DMS 273 (cell line): ENCODE results near the gene GIPC3.
"Not testable (repeated sequence)": the region's sequence is repeated elsewhere in the genome, so short reads cannot be mapped to it uniquely, and the experiment has no call there.

Experiments
- DNase-seq: peaks from one replicate; lab custom pipeline; 2025; ENCODE audit not compliant: unreplicated experiment; lab: John Stamatoyannopoulos, UW

The GIPC3 gene

GRCh38 chr19:3575949-3576673 is 9.2 kb upstream of the GIPC3 start:
- DNase-seq: no peak

GRCh38 chr19:3576696-3577443 is 8.4 kb upstream of the GIPC3 start:
- no peak for DNase-seq

- no peak for DNase-seq
These were observed 7.4 kb upstream of the GIPC3 start for GRCh38 chr19:3577723-3578344.

GRCh38 chr19:3578390-3578789 is 6.9 kb upstream of the GIPC3 start:
- DNase-seq: no peak

GRCh38 chr19:3580156-3580934 is 4.9 kb upstream of the GIPC3 start:
- no peak for DNase-seq

- not testable (repeated sequence) for DNase-seq
These were observed 3.5 kb upstream of the GIPC3 start for GRCh38 chr19:3581792-3582191.

GRCh38 chr19:3584036-3584802 is 1.1 kb upstream of the GIPC3 start:
- not testable (repeated sequence) for DNase-seq

- DNase-seq: peak; percentile 76
These were observed 899 bp downstream of the GIPC3 start for GRCh38 chr19:3586127-3586626.

- peak; percentile 42 for DNase-seq
These were observed 1.5 kb downstream of the GIPC3 start for GRCh38 chr19:3586707-3587346.

- DNase-seq: no peak
These were observed 4.2 kb downstream of the GIPC3 start for GRCh38 chr19:3589439-3589838.

- DNase-seq: no peak
These were observed 4.7 kb downstream of the GIPC3 start for GRCh38 chr19:3589949-3590348.

GRCh38 chr19:3590991-3591659 is 5.8 kb downstream of the GIPC3 start:
- DNase-seq: no peak

GRCh38 chr19:3591876-3592613 is 6.8 kb downstream of the GIPC3 start:
- DNase-seq: no peak

- DNase-seq: no peak
These were observed 7.9 kb downstream of the GIPC3 start for GRCh38 chr19:3593156-3593555.

- no peak for DNase-seq
These were observed 10.3 kb downstream of the GIPC3 start for GRCh38 chr19:3595521-3596061.

- no peak for DNase-seq
These were observed 14.5 kb downstream of the GIPC3 start for GRCh38 chr19:3599776-3600187.

GRCh38 chr19:3601021-3601420 is 15.7 kb downstream of the GIPC3 start:
- no peak for DNase-seq

GRCh38 chr19:3603121-3603811 is 18.0 kb downstream of the GIPC3 start:
- peak; percentile 44 for DNase-seq
